Neural cell (in vitro differentiated cells): ENCODE results near the gene ATP13A3. TPM values are rescaled to one million over a fixed set of nuclear protein-coding genes. Genes with fewer than 3 reads are reported as not detected.

Experiments
- H2AFZ ChIP-seq: fragments of 200-600, 300-800 bp; sonication (generic), shearing (Covaris generic); 2 replicates; pipeline ENCODE4 v1.6.0; 2014; ENCODE audit warnings: low read depth, mild to moderate bottlenecking, antibody characterized with exemption, low read length, moderate library complexity
- H3F3A ChIP-seq: fragments of 200-600 bp; shearing (Covaris generic); 2 replicates; pipeline ENCODE4 v1.6.1; 2016; ENCODE audit warnings: mild to moderate bottlenecking, moderate library complexity, mixed read lengths, antibody characterized with exemption, low read length; ENCODE audit not compliant: insufficient read depth, poor library complexity, severe bottlenecking
- H3K27ac ChIP-seq: fragments of 200-600, 300-800 bp; sonication (generic), shearing (Covaris generic); 2 replicates; pipeline ENCODE4 v1.5.1; 2014; ENCODE audit warnings: mild to moderate bottlenecking, low read length, moderate library complexity
- H3K27me3 ChIP-seq: fragments of 300-800, 200-600 bp; sonication (generic), shearing (Covaris generic); 2 replicates; pipeline ENCODE4 v1.6.0; 2014; ENCODE audit warnings: mild to moderate bottlenecking, low read depth, low read length, moderate library complexity; ENCODE audit not compliant: insufficient read depth
- H3K36me3 ChIP-seq: fragments of 300-800, 200-600 bp; sonication (generic), shearing (Covaris generic); 2 replicates; pipeline ENCODE4 v1.5.1; 2014; ENCODE audit warnings: mild to moderate bottlenecking, antibody characterized with exemption, low read length, moderate library complexity; ENCODE audit not compliant: insufficient read depth
- H3K4me2 ChIP-seq: fragments of 300-800, 200-600 bp; sonication (generic), shearing (Covaris generic); 2 replicates; pipeline ENCODE4 v1.6.0; 2014; ENCODE audit warnings: mild to moderate bottlenecking, low read length
- H3K4me3 ChIP-seq: fragments of 300-800, 200-600 bp; sonication (generic), shearing (Covaris generic); 2 replicates; pipeline ENCODE4 v1.5.1; 2014; ENCODE audit warnings: mild to moderate bottlenecking, low read length, moderate library complexity
- H3K79me2 ChIP-seq: fragments of 200-600 bp; shearing (Covaris generic); replicated peaks from 2 replicates; pipeline ENCODE4 v1.6.0; 2014; ENCODE audit warnings: mild to moderate bottlenecking, low read length, moderate library complexity; ENCODE audit not compliant: insufficient read depth
- H3K9ac ChIP-seq: fragments of 300-800, 200-600 bp; sonication (generic), shearing (Covaris generic); 2 replicates; pipeline ENCODE4 v1.6.1; 2016; ENCODE audit warnings: mild to moderate bottlenecking, low read length, mixed read lengths
- H3K9me2 ChIP-seq: fragments of 200-600 bp; shearing (Covaris generic); 2 replicates; pipeline ENCODE4 v1.6.1; 2016; ENCODE audit warnings: mild to moderate bottlenecking, low read length, mixed read lengths; ENCODE audit not compliant: insufficient read depth
- H3K9me3 ChIP-seq: fragments of 200-600, 300-800 bp; sonication (generic), shearing (Covaris generic); 2 replicates; pipeline ENCODE4 v1.6.1; 2016; ENCODE audit warnings: mild to moderate bottlenecking, mixed run types, low read length, moderate library complexity, mixed read lengths
- H4K20me1 ChIP-seq: fragments of 200-600 bp; shearing (Covaris generic); 2 replicates; pipeline ENCODE4 v1.6.1; 2016; ENCODE audit warnings: mild to moderate bottlenecking, mixed run types; ENCODE audit not compliant: insufficient read depth
- EP300 ChIP-seq: fragments of 450-650 bp; conservative IDR thresholded peaks from 2 replicates; pipeline ENCODE4 v1.6.1; 2014; ENCODE audit warnings: antibody characterized with exemption, mild to moderate bottlenecking, moderate library complexity; ENCODE audit not compliant: poor library complexity, severe bottlenecking
- EZH2 ChIP-seq: fragments of 200-600, 300-800 bp; shearing (Covaris generic), sonication (generic); IDR thresholded peaks from 2 replicates; pipeline ENCODE4 v1.6.1; 2014; ENCODE audit warnings: antibody characterized with exemption, low read length, borderline replicate concordance, mild to moderate bottlenecking; ENCODE audit not compliant: insufficient read depth, poor library complexity, severe bottlenecking
- MXI1 ChIP-seq: fragments of 450-650 bp; conservative IDR thresholded peaks from 2 replicates; pipeline ENCODE4 v1.6.1; 2014; ENCODE audit warnings: antibody characterized with exemption, mild to moderate bottlenecking; ENCODE audit not compliant: poor library complexity, severe bottlenecking
- POLR2AphosphoS5 ChIP-seq: IDR thresholded peaks from 2 replicates; pipeline ENCODE4 v1.6.1; 2012
- RAD21 ChIP-seq: fragments of 450-650 bp; conservative IDR thresholded peaks from 2 replicates; pipeline ENCODE4 v1.6.1; 2014; ENCODE audit warnings: antibody characterized with exemption, mild to moderate bottlenecking, moderate library complexity
- SMC3 ChIP-seq: fragments of 450-650 bp; conservative IDR thresholded peaks from 2 replicates; pipeline ENCODE4 v1.6.1; 2014; ENCODE audit warnings: antibody characterized with exemption, mild to moderate bottlenecking, moderate library complexity; ENCODE audit not compliant: poor library complexity
- TAF1 ChIP-seq: IDR thresholded peaks from 2 replicates; pipeline ENCODE4 v1.6.1; 2012; ENCODE audit warnings: low read depth
- polyA plus RNA-seq: library from polyadenylated mRNA; depleted of rRNA; stranded (reverse); fragments of >200 nt; gene quantifications from 2 replicates; pipeline ENCODE4 v1.2.3, GENCODE V29; 2014
- TF ChIP-seq, protein P1 (sequence below): IDR thresholded peaks from 2 replicates; pipeline ENCODE4 v1.6.1; 2012; ENCODE audit warnings: borderline replicate concordance
- TF ChIP-seq, protein P2 (sequence below): fragments of 450-650 bp; IDR thresholded peaks from 2 replicates; pipeline ENCODE4 v1.5.1; 2014; ENCODE audit warnings: antibody characterized with exemption, mild to moderate bottlenecking, moderate library complexity; ENCODE audit not compliant: poor library complexity, severe bottlenecking

Gene ATP13A3
- polyA plus RNA-seq, 1 donor from 2014 or later: 64.7 TPM

- Histone ChIP-seq H3K4me2 (no peak within 1 kb of the TSS), H3K9ac (no peak within 1 kb of the TSS), H3K27ac (no peak within 1 kb of the TSS), H4K20me1 (no peaks in the 10 kb centered on the region), H3K4me3 (no peak within 1 kb of the TSS), H3K27me3 (no peaks in the 10 kb centered on the region), H3K9me2 (no peaks in the 10 kb centered on the region), H3K79me2 (no peaks in the 10 kb centered on the region), H3K36me3 (no peaks in the 10 kb centered on the region), H2AFZ (no peak within 1 kb of the TSS), H3K9me3 (no peaks in the 10 kb centered on the region), H3F3A (no peaks in the 10 kb centered on the region)
- no peak for TF ChIP-seq RAD21
- TF ChIP-seq TAF1: no peak
- no peak for TF ChIP-seq EP300
- TF ChIP-seq SMC3: no peak
- no peak for TF ChIP-seq POLR2AphosphoS5
- TF ChIP-seq MXI1: no peak
- TF ChIP-seq, protein P1, sequence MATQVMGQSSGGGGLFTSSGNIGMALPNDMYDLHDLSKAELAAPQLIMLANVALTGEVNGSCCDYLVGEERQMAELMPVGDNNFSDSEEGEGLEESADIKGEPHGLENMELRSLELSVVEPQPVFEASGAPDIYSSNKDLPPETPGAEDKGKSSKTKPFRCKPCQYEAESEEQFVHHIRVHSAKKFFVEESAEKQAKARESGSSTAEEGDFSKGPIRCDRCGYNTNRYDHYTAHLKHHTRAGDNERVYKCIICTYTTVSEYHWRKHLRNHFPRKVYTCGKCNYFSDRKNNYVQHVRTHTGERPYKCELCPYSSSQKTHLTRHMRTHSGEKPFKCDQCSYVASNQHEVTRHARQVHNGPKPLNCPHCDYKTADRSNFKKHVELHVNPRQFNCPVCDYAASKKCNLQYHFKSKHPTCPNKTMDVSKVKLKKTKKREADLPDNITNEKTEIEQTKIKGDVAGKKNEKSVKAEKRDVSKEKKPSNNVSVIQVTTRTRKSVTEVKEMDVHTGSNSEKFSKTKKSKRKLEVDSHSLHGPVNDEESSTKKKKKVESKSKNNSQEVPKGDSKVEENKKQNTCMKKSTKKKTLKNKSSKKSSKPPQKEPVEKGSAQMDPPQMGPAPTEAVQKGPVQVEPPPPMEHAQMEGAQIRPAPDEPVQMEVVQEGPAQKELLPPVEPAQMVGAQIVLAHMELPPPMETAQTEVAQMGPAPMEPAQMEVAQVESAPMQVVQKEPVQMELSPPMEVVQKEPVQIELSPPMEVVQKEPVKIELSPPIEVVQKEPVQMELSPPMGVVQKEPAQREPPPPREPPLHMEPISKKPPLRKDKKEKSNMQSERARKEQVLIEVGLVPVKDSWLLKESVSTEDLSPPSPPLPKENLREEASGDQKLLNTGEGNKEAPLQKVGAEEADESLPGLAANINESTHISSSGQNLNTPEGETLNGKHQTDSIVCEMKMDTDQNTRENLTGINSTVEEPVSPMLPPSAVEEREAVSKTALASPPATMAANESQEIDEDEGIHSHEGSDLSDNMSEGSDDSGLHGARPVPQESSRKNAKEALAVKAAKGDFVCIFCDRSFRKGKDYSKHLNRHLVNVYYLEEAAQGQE: no peak
- TF ChIP-seq EZH2: no peak
- TF ChIP-seq, protein P2, sequence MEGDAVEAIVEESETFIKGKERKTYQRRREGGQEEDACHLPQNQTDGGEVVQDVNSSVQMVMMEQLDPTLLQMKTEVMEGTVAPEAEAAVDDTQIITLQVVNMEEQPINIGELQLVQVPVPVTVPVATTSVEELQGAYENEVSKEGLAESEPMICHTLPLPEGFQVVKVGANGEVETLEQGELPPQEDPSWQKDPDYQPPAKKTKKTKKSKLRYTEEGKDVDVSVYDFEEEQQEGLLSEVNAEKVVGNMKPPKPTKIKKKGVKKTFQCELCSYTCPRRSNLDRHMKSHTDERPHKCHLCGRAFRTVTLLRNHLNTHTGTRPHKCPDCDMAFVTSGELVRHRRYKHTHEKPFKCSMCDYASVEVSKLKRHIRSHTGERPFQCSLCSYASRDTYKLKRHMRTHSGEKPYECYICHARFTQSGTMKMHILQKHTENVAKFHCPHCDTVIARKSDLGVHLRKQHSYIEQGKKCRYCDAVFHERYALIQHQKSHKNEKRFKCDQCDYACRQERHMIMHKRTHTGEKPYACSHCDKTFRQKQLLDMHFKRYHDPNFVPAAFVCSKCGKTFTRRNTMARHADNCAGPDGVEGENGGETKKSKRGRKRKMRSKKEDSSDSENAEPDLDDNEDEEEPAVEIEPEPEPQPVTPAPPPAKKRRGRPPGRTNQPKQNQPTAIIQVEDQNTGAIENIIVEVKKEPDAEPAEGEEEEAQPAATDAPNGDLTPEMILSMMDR: no peak
Measured at GRCh38 chr3:194369522-194370279, 117.1 kb downstream of the ATP13A3 start, which contains the start of gene LRRC15. LRRC15 (minus strand) TSS chr3:194369743; CDS start chr3:194361043, 8,700 bp downstream.

DNA sequence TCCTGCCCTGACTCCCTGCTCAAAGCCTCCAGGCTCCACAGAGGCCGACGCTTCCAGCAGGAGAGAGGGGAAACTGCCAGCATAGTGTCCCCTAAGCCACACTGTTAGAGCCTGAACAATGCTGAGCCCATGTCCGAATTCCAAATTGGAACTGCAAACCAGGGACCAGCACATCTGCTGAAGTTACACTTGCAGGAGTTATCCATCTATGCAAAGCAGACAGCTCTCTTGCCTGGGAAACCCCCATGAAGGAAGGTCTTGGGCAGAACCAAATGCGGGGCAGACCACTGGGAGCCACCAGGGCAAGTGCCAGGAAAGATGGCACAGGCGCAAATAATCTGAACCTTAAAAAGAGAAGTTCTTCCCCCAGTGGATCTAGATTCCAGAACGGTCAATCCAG, 117.9 kb downstream of the ATP13A3 start:
- H4K20me1 ChIP-seq: no peaks in the 10 kb centered on the region
- H3K4me3 ChIP-seq: no peak overlapping the region
- no peaks in the 10 kb centered on the region for H3K9me3 ChIP-seq
- H2AFZ ChIP-seq: no peak overlapping the region
- H3K4me2 ChIP-seq: no peak overlapping the region
- TF ChIP-seq EP300 (no peak), POLR2AphosphoS5 (no peak), TAF1 (no peak), MXI1 (no peak)
- TF ChIP-seq, protein P1: no peak
- H3F3A ChIP-seq: no peaks in the 10 kb centered on the region
- H3K27me3 ChIP-seq: no peaks in the 10 kb centered on the region
- H3K9me2 ChIP-seq: no peaks in the 10 kb centered on the region
- no peak overlapping the region for H3K9ac ChIP-seq
- H3K36me3 ChIP-seq: no peaks in the 10 kb centered on the region
- no peak overlapping the region for H3K27ac ChIP-seq
- H3K79me2 ChIP-seq: no peaks in the 10 kb centered on the region
